Measurements from ENCODE around the gene LHPP. TPM values are rescaled to one million over a fixed set of nuclear protein-coding genes. Genes with fewer than 3 reads are reported as not detected.

Gene LHPP
- total RNA-seq, 1 experiment from 2014 or later, result 6.6 TPM

GRCh38 chr10:124637746-124638145, 176.1 kb downstream of the LHPP start:
- CTCF ChIA-PET, result no interaction called here

GRCh38 chr10:124639206-124639605, 177.6 kb downstream of the LHPP start:
- no peaks in the 10 kb centered on the region for H3K27me3 ChIP-seq (ENCODE audit: low read length)
- H3K9ac ChIP-seq (ENCODE audit: low read length), result no peak overlapping the region
- intact Hi-C loops (cut with micrococcal nuclease), result no loop called here
- H3K9me3 ChIP-seq (ENCODE audit: low read length), result no peaks in the 10 kb centered on the region
- no peaks in the 10 kb centered on the region for H4K20me1 ChIP-seq (ENCODE audit: low read length)
- no peak overlapping the region for H3K4me3 ChIP-seq (ENCODE audit: low read length)
- H3K27ac ChIP-seq (ENCODE audit: low read length), result no peak overlapping the region
- no peak for DNase-seq
- H2AFZ ChIP-seq (ENCODE audit: low read length), result no peak overlapping the region
- ChIA-PET CTCF (no interaction called here), POLR2A (ENCODE audit: unreplicated experiment) (no interaction called here)
- no peaks in the 10 kb centered on the region for H3K79me2 ChIP-seq (ENCODE audit: low read length)
- no peak for TF ChIP-seq EZH2 (IDR thresholded peaks at IDR 0.05; ENCODE audit: low read length, unreplicated experiment)
- TF ChIP-seq CTCF (conservative IDR thresholded peaks at IDR 0.05; ENCODE audit: low read depth, low read length), result no peak
- no peak for TF ChIP-seq EZH2phosphoT487 (IDR thresholded peaks at IDR 0.05; ENCODE audit: borderline replicate concordance, low read length)
- no peaks in the 10 kb centered on the region for H3K4me1 ChIP-seq (ENCODE audit: insufficient read depth, low read length)
- ATAC-seq, result no peak
- no peaks in the 10 kb centered on the region for H3K36me3 ChIP-seq (ENCODE audit: low read depth, low read length)
- H3F3A ChIP-seq (ENCODE audit: low read length, unreplicated experiment), result no peaks in the 10 kb centered on the region
- H3K4me2 ChIP-seq (ENCODE audit: low read length), result no peak overlapping the region
- no TSS peak for BruUV-seq (replicated peaks)
- no peaks in the 10 kb centered on the region for H3K9me2 ChIP-seq (replicated peaks; ENCODE audit: low read length)

More at GRCh38 chr10:124637746-124638145, 176.1 kb downstream of the LHPP start:
- Histone ChIP-seq H3K79me2 (ENCODE audit: low read length) (no peaks in the 10 kb centered on the region), H3F3A (ENCODE audit: low read length, unreplicated experiment) (no peaks in the 10 kb centered on the region), H3K27me3 (ENCODE audit: low read length) (no peaks in the 10 kb centered on the region), H3K4me3 (ENCODE audit: low read length) (no peak overlapping the region), H4K20me1 (ENCODE audit: low read length) (no peaks in the 10 kb centered on the region), H3K4me2 (ENCODE audit: low read length) (no peak overlapping the region), H3K4me1 (ENCODE audit: insufficient read depth, low read length) (no peaks in the 10 kb centered on the region), H3K27ac (ENCODE audit: low read length) (no peak overlapping the region), H3K36me3 (ENCODE audit: low read depth, low read length) (no peaks in the 10 kb centered on the region), H2AFZ (ENCODE audit: low read length) (no peak overlapping the region), H3K9me3 (ENCODE audit: low read length) (no peaks in the 10 kb centered on the region), H3K9ac (ENCODE audit: low read length) (no peak overlapping the region), H3K9me2 (replicated peaks; ENCODE audit: low read length) (no peaks in the 10 kb centered on the region)
- DNase-seq, result no peak
- POLR2A ChIA-PET (ENCODE audit: unreplicated experiment), result no interaction called here
- TF ChIP-seq EZH2 (IDR thresholded peaks at IDR 0.05; ENCODE audit: low read length, unreplicated experiment) (no peak), EZH2phosphoT487 (IDR thresholded peaks at IDR 0.05; ENCODE audit: borderline replicate concordance, low read length) (no peak), CTCF (conservative IDR thresholded peaks at IDR 0.05; ENCODE audit: low read depth, low read length) (no peak)
- no TSS peak for BruUV-seq (replicated peaks)
- ATAC-seq, result no peak
- intact Hi-C loops (cut with micrococcal nuclease), result no loop called here

- CTCF ChIA-PET, result no interaction called here
- H3F3A ChIP-seq (ENCODE audit: low read length, unreplicated experiment), result no peaks in the 10 kb centered on the region
- TF ChIP-seq EZH2phosphoT487 (IDR thresholded peaks at IDR 0.05; ENCODE audit: borderline replicate concordance, low read length) (no peak), EZH2 (IDR thresholded peaks at IDR 0.05; ENCODE audit: low read length, unreplicated experiment) (no peak), CTCF (conservative IDR thresholded peaks at IDR 0.05; ENCODE audit: low read depth, low read length) (no peak)
- H3K36me3 ChIP-seq (ENCODE audit: low read depth, low read length), result no peaks in the 10 kb centered on the region
- POLR2A ChIA-PET (ENCODE audit: unreplicated experiment), result no interaction called here
- no peak overlapping the region for H3K9ac ChIP-seq (ENCODE audit: low read length)
- BruUV-seq (replicated peaks), result no TSS peak
- no peaks in the 10 kb centered on the region for H3K27me3 ChIP-seq (ENCODE audit: low read length)
- no peak overlapping the region for H3K4me2 ChIP-seq (ENCODE audit: low read length)
- H3K79me2 ChIP-seq (ENCODE audit: low read length), result no peaks in the 10 kb centered on the region
- no peaks in the 10 kb centered on the region for H3K9me2 ChIP-seq (replicated peaks; ENCODE audit: low read length)
- ATAC-seq (no peak), DNase-seq (no peak)
- H2AFZ ChIP-seq (ENCODE audit: low read length), result no peak overlapping the region
- H4K20me1 ChIP-seq (ENCODE audit: low read length), result no peaks in the 10 kb centered on the region
- no peak overlapping the region for H3K27ac ChIP-seq (ENCODE audit: low read length)
- no peaks in the 10 kb centered on the region for H3K4me1 ChIP-seq (ENCODE audit: insufficient read depth, low read length)
- intact Hi-C loops (cut with micrococcal nuclease), result no loop called here
- no peak overlapping the region for H3K4me3 ChIP-seq (ENCODE audit: low read length)
- H3K9me3 ChIP-seq (ENCODE audit: low read length), result no peaks in the 10 kb centered on the region
Observed at GRCh38 chr10:124639646-124640045, 178.0 kb downstream of the LHPP start.
